NCI-H2029 (cell line): Measurements from ENCODE around the gene MYO18B.

Experiments used
- DNase-seq: peaks from one replicate; lab custom pipeline; 2025; lab: John Stamatoyannopoulos, UW

MYO18B gene

GRCh38 chr22:25749420-25750169 lies 7.6 kb downstream of the MYO18B start:
- DNase-seq: no peak

- no peak for DNase-seq
These were observed 8.7 kb downstream of the MYO18B start for GRCh38 chr22:25750569-25751173.

DNA sequence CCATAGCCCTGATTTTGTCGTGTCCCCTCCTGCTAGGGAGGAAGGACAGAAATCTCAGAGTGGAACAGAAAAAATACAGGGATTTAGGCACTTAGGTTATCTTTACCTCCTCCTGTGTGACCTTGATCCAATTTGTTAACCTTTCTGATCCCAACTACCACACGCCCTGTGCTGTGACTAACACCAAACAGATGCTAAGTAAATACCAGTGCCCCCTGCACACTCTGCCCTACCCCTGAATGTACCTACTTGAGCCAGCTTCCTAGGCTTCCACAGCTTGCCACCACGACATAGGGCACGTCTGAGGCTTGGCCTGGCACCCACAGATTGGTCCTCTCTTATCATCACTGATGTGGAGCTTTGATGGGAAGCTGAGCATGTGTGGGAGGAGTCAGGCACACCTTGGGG lies 9.2 kb downstream of the MYO18B start:
- no peak for DNase-seq

DNA sequence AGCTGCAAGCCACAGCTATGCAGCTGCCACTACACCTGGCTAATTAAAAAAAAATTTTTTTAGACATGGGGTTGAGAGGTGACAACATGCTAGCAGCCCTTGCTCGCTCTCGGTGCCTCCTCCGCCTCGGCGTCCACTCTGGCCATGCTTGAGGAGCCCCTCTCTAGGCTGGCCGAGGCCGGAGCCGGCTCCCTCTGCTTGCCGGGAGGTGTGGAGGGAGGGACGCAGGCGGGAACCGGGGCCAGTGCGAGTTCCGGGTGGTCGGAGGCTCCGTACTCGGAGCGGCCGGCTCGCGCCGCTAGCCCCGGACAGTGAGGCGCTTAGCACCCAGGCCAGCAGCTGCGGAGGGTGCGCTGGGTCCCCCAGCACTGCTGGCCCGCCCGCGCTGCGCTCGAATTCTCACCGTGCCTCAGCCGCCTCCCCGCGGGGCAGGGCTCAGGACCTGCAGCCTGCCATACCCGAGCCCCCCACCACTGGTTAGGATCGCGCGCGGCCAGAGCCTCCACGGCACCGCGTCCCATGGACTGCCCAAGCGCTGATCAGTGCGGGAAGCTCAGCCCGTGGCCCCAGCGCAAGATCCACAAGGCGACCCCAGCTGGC lies 10.7 kb downstream of the MYO18B start:
- DNase-seq: no peak

GRCh38 chr22:25753252-25753651 lies 11.3 kb downstream of the MYO18B start:
- no peak for DNase-seq

DNA sequence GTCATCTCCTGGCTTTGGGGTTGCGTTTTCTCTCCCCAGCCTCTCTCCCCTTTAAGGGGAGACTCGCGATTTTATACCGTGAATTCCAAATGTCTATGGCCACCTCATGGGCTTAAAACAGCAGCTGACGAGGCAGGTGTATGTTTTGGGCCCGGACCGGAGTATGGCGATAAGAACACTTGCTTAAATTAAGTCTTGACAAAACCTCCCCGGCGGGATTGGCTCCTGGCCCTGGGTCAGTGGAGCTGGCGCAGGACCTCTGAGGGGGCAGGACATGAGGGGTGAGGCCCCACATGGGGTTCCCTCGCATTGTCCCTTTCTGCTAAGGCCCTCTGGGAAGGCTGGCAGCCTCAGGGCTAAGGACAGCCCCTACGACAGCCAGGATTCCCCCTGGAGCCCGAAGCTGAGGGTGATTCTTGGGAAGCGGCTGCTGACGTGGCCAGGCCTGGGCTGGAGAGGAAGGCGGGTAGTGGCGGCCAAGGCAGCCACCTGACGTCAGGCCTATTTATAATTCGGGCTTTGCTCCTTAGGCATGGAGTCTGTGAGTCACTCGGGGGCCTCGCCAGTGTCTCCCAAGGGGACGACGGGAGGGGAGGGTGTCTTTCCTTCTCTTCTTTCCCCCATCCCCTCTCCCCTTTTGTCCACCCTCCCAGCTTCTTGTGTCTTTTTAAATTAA lies 12.7 kb downstream of the MYO18B start:
- DNase-seq: no peak

GRCh38 chr22:25757686-25758085 lies 15.7 kb downstream of the MYO18B start:
- no peak for DNase-seq

GRCh38 chr22:25758316-25758715 lies 16.3 kb downstream of the MYO18B start:
- DNase-seq: no peak

DNA sequence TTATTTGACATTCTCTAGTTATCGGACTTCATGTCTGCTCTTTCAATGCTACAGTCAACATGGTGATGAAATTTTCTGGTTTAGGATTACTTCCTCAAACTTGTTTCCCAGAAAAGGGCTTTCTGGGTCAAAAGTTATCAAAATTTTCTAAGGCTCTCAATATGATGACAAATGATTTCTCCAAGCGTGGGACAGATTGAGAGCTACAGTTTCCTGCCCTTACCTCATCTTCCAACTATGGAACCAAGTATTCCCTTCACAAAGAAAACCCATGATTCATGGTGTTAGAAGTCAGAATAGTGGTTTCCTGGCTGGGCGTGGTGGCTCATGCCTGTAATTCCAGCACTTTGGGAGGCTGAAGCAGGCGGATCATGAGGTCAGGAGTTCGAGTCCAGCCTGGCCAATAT lies 17.8 kb downstream of the MYO18B start:
- DNase-seq: no peak

- DNase-seq: no peak
These were observed 18.3 kb downstream of the MYO18B start for GRCh38 chr22:25760294-25760693.

GRCh38 chr22:25760848-25761595 lies 19.0 kb downstream of the MYO18B start:
- no peak for DNase-seq

DNA sequence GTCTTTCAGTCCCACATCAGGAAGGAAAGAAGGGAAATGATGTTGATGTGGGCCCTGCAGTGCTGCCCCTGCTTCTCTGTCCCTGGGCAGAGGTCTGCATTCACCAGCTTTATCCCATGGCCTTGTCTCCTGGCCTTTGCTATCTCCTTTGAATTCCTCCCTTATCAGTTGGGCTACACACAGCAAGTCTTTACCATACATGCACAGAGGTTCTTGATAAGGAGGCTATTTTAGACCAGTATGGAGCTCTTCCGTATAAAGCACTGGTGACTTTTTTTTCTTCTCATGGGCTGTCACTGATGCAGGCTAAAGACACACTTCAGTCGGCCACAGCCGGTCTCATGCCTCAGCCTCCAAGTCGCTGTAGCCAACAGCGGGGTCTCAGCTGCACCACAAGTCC lies 20.2 kb downstream of the MYO18B start:
- DNase-seq: no peak

DNA sequence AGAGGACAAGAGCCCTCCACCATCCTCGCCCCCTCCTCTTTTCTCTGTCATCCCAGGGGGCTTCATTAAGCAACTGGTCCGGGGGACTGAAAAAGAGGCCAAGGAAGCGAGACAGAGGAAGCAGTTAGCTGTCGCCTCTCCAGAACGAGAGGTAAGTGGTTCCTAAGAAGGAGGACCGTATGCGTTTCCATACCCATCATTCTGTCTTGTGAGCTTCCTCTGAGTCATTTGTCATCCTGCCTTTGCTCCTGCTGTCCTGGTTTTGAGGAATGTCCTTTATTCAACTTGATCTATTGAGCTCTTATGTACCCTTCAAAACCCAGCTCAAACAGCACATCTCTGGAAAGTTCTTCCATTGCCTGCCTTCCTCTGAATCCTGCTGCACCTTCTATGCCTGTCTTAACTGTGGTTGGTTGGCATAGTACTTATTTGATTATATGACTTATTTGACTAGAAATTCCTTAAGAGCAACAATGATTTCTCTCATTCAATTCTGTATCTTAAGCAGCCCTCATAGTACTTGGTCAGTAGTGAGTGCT lies 21.3 kb downstream of the MYO18B start:
- DNase-seq: no peak

GRCh38 chr22:25764270-25765015 lies 22.5 kb downstream of the MYO18B start:
- DNase-seq: no peak

- DNase-seq: no peak
These were observed 23.0 kb downstream of the MYO18B start for GRCh38 chr22:25765016-25765367.

- no peak for DNase-seq
These were observed 23.8 kb downstream of the MYO18B start for GRCh38 chr22:25765801-25766200.

DNA sequence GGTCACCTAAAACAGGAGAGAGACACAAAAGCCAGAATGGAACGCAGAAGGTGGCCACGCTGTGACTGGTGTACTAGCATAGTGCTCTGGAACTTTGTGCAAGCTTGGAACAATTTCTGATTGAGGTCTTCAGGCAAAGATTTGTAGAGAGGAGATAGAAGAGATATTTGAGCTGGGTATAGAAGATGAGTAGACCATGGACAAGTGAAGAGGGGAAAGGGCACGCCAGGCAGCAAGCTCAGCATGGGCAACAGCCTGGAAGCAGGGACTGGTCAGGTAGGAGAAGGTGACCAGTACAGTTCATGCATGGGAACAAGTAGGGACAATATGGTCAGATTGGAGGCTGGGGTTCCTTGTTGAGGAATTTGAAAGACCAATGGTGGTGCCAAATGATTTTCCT lies 24.4 kb downstream of the MYO18B start:
- DNase-seq: no peak

GRCh38 chr22:25770333-25770732 lies 28.3 kb downstream of the MYO18B start:
- DNase-seq: no peak

GRCh38 chr22:25772288-25772687 lies 30.3 kb downstream of the MYO18B start:
- DNase-seq: no peak

GRCh38 chr22:25774575-25775026 lies 32.6 kb downstream of the MYO18B start:
- DNase-seq: no peak

- DNase-seq: no peak
These were observed 33.5 kb downstream of the MYO18B start for GRCh38 chr22:25775531-25775930.
